IMR-90 (cell line): ENCODE measurements around the gene SLC6A4. TPM values are rescaled to one million over a fixed set of nuclear protein-coding genes. Genes with fewer than 3 reads are reported as not detected.

ENCODE experiments used
- ATAC-seq: fragments of 200-7000 bp; cut with Tn5 transposase; 2 replicates; pipeline ENCODE4 v1.9.1; 2020; ENCODE audit warnings: low read depth, mild to moderate bottlenecking, moderate library complexity
- BruUV-seq: library from RNA; stranded (reverse); fragments of 400-500 nt; replicated peaks from 2 replicates; lab custom pipeline; 2021; lab: Mats Ljungman, UMichigan
- CTCF ChIA-PET: fragments of 300-600 bp; formaldehyde crosslinking; extraction: SDS; loops from one replicate; lab custom pipeline; 2021; ENCODE audit warnings: antibody characterized with exemption; lab: Yijun Ruan, JAX
- POLR2A ChIA-PET: fragments of 300-600 bp; sonication (Branson Sonifier 250); formaldehyde crosslinking; loops from one replicate; lab custom pipeline; 2022; ENCODE audit warnings: antibody characterized with exemption; ENCODE audit not compliant: unreplicated experiment; lab: Charles Lee
- DNase-seq: peaks from one replicate; pipeline ENCODE4 v3.0.0; 2013
- H2AFZ ChIP-seq: replicated peaks from 2 replicates; pipeline ENCODE3; 2013; ENCODE audit warnings: low read length, mild to moderate bottlenecking; ENCODE audit not compliant: poor library complexity
- H2AK5ac ChIP-seq: 2 replicates; pipeline ENCODE4 v1.6.1; 2013; ENCODE audit warnings: low read depth, low read length, inconsistent platforms
- H2AK9ac ChIP-seq: replicated peaks from 2 replicates; pipeline ENCODE3; 2013; ENCODE audit warnings: mild to moderate bottlenecking, low read depth, low read length, moderate library complexity; ENCODE audit not compliant: poor library complexity
- H2BK120ac ChIP-seq: 2 replicates; pipeline ENCODE4 v1.6.1; 2013; ENCODE audit warnings: low read depth, low read length, inconsistent platforms
- H2BK15ac ChIP-seq: 3 replicates; pipeline ENCODE4 v1.6.1; 2013; ENCODE audit warnings: low read depth, low read length, inconsistent platforms
- H2BK20ac ChIP-seq: 2 replicates; pipeline ENCODE4 v1.6.1; 2013; ENCODE audit warnings: low read depth, mild to moderate bottlenecking, inconsistent platforms, low read length, moderate library complexity
- H2BK5ac ChIP-seq: 2 replicates; pipeline ENCODE4 v1.6.1; 2013; ENCODE audit warnings: mild to moderate bottlenecking, low read depth, low read length, inconsistent platforms; ENCODE audit not compliant: poor library complexity, severe bottlenecking
- H3K14ac ChIP-seq: replicated peaks from 2 replicates; pipeline ENCODE4 v1.6.1; 2013; ENCODE audit warnings: low read depth, low read length, inconsistent platforms
- H3K18ac ChIP-seq: 2 replicates; pipeline ENCODE4 v1.6.1; 2013; ENCODE audit warnings: low read depth, low read length, control low read depth
- H3K23ac ChIP-seq: 2 replicates; pipeline ENCODE4 v1.6.1; 2013; ENCODE audit warnings: low read depth, low read length, inconsistent platforms
- H3K27ac ChIP-seq: 2 replicates; pipeline ENCODE4 v1.5.1; 2013; ENCODE audit warnings: mild to moderate bottlenecking, control low read depth, low read length; ENCODE audit not compliant: insufficient read depth
- H3K27me3 ChIP-seq: 2 replicates; pipeline ENCODE4 v1.6.1; 2013; ENCODE audit warnings: low read length; ENCODE audit not compliant: control insufficient read depth, insufficient read depth
- H3K36me3 ChIP-seq: 2 replicates; pipeline ENCODE4 v1.6.1; 2013; ENCODE audit warnings: low read length, mixed read lengths; ENCODE audit not compliant: control insufficient read depth, insufficient read depth
- H3K4ac ChIP-seq: 2 replicates; pipeline ENCODE4 v1.6.1; 2013; ENCODE audit warnings: low read depth, low read length, inconsistent platforms
- H3K4me1 ChIP-seq: 2 replicates; pipeline ENCODE4 v1.6.1; 2013; ENCODE audit warnings: low read length, mixed read lengths; ENCODE audit not compliant: control insufficient read depth, insufficient read depth
- H3K4me2 ChIP-seq: 2 replicates; pipeline ENCODE4 v1.6.1; 2013; ENCODE audit warnings: low read depth, mild to moderate bottlenecking, control low read depth, low read length, moderate library complexity
- H3K4me3 ChIP-seq: 2 replicates; pipeline ENCODE4 v1.5.1; 2013; ENCODE audit warnings: low read depth, mild to moderate bottlenecking, control low read depth, low read length, moderate library complexity; ENCODE audit not compliant: insufficient read depth
- H3K56ac ChIP-seq: 2 replicates; pipeline ENCODE4 v1.6.1; 2013; ENCODE audit warnings: low read length, inconsistent platforms; ENCODE audit not compliant: insufficient read depth; ENCODE audit errors: extremely low read depth
- H3K79me1 ChIP-seq, 2 experiments: 2 replicates each; pipeline ENCODE4 v1.6.1; 2013; ENCODE audit warnings: low read length in 2 of 2, inconsistent platforms in 1 of 2, low read depth in 1 of 2
- H3K9ac ChIP-seq: 2 replicates; pipeline ENCODE4 v1.6.1; 2013; ENCODE audit warnings: low read depth, low read length, control low read depth
- H3K9me1 ChIP-seq: 2 replicates; pipeline ENCODE4 v1.6.1; 2013; ENCODE audit warnings: low read length, inconsistent platforms; ENCODE audit not compliant: insufficient read depth
- H3K9me3 ChIP-seq: 2 replicates; pipeline ENCODE4 v1.6.1; 2013; ENCODE audit warnings: low read length; ENCODE audit not compliant: control insufficient read depth, insufficient read depth
- H4K20me1 ChIP-seq: 2 replicates; pipeline ENCODE4 v1.6.1; 2013; ENCODE audit warnings: low read length, inconsistent platforms; ENCODE audit not compliant: insufficient read depth
- H4K5ac ChIP-seq: 2 replicates; pipeline ENCODE4 v1.6.1; 2013; ENCODE audit warnings: mild to moderate bottlenecking, low read depth, low read length, control low read depth
- H4K8ac ChIP-seq, 2 experiments: 2 replicates each; pipeline ENCODE4 v1.6.1; 2013; ENCODE audit warnings: low read depth in 2 of 2, low read length in 2 of 2, control low read depth in 1 of 2, inconsistent platforms in 1 of 2
- H4K91ac ChIP-seq: 2 replicates; pipeline ENCODE4 v1.6.1; 2013; ENCODE audit warnings: low read depth, low read length, inconsistent platforms; ENCODE audit not compliant: insufficient read depth
- BHLHE40 ChIP-seq: fragments of 150-350 bp; IDR thresholded peaks from 2 replicates; pipeline ENCODE4 v1.6.1; 2016; ENCODE audit warnings: mild to moderate bottlenecking, low read depth, low read length
- CEBPB ChIP-seq: IDR thresholded peaks from 2 replicates; pipeline ENCODE4 v1.6.1; 2012; ENCODE audit warnings: low read depth, low read length, improper control_type of control experiment
- CHD1 ChIP-seq: IDR thresholded peaks from 2 replicates; pipeline ENCODE4 v1.6.1; 2012; ENCODE audit warnings: low read depth, low read length, improper control_type of control experiment
- CTCF ChIP-seq: conservative IDR thresholded peaks from 2 replicates; pipeline ENCODE4 v1.5.1; 2012; ENCODE audit warnings: mild to moderate bottlenecking, low read depth, low read length, improper control_type of control experiment
- ELK1 ChIP-seq: fragments of 150-350 bp; IDR thresholded peaks from 2 replicates; pipeline ENCODE4 v1.6.1; 2016; ENCODE audit warnings: low read depth, mild to moderate bottlenecking, low read length, moderate library complexity, borderline replicate concordance
- FOS ChIP-seq: fragments of 150-350 bp; IDR thresholded peaks from 2 replicates; pipeline ENCODE4 v1.6.1; 2016; ENCODE audit warnings: low read depth, low read length
- MAFK ChIP-seq: IDR thresholded peaks from 2 replicates; pipeline ENCODE4 v1.6.1; 2012; ENCODE audit warnings: low read depth, low read length, improper control_type of control experiment
- MAZ ChIP-seq: IDR thresholded peaks from 2 replicates; pipeline ENCODE4 v1.6.1; 2012; ENCODE audit warnings: low read depth, mild to moderate bottlenecking, low read length, improper control_type of control experiment, moderate library complexity, borderline replicate concordance
- MXI1 ChIP-seq: IDR thresholded peaks from 2 replicates; pipeline ENCODE4 v1.6.1; 2012; ENCODE audit warnings: low read depth, mild to moderate bottlenecking, low read length, moderate library complexity, borderline replicate concordance
- NFE2L2 ChIP-seq: fragments of 150-350 bp; IDR thresholded peaks from 2 replicates; pipeline ENCODE4 v1.6.1; 2016; ENCODE audit warnings: low read depth, mild to moderate bottlenecking, low read length
- POLR2A ChIP-seq: IDR thresholded peaks from 2 replicates; pipeline ENCODE4 v1.6.1; 2012; ENCODE audit warnings: mild to moderate bottlenecking, low read depth, low read length
- RAD21 ChIP-seq: IDR thresholded peaks from 2 replicates; pipeline ENCODE4 v1.6.1; 2012; ENCODE audit warnings: low read length, improper control_type of control experiment
- RCOR1 ChIP-seq: IDR thresholded peaks from 2 replicates; pipeline ENCODE4 v1.6.1; 2012; ENCODE audit warnings: mild to moderate bottlenecking, low read length, improper control_type of control experiment; ENCODE audit not compliant: insufficient replicate concordance
- RFX5 ChIP-seq: IDR thresholded peaks from 2 replicates; pipeline ENCODE4 v1.8.0; 2012; ENCODE audit warnings: low read depth, mild to moderate bottlenecking, low read length, moderate library complexity
- SMC3 ChIP-seq: fragments of 150-350 bp; IDR thresholded peaks from 2 replicates; pipeline ENCODE4 v1.6.1; 2016; ENCODE audit warnings: low read depth, mild to moderate bottlenecking, antibody characterized with exemption, low read length, moderate library complexity
- WGBS, 2 experiments: methylation state at CpG; one replicate each; pipeline versions ENCODE4 v1.1.5 to v1.1.7; 2013; ENCODE audit warnings: missing lambda C conversion rate in 2 of 2; ENCODE audit not compliant: insufficient read length in 1 of 2; ENCODE audit errors: extremely low coverage in 2 of 2; 5-methylcytosine and 5-hydroxymethylcytosine counted together
- dilution Hi-C: fragments of 300-500 bp; cut with HindIII; formaldehyde crosslinking; loops from one replicate; pipeline ENCODE4 v1.14.3; 2018; ENCODE audit warnings: low sequenced_read_pairs; ENCODE audit not compliant: unreplicated experiment
- in situ Hi-C: fragments of 300-500 bp; cut with MboI; formaldehyde crosslinking; loops from 3 replicates; pipeline ENCODE4 v1.14.3; 2019; ENCODE audit warnings: low sequenced_read_pairs, inconsistent platforms, mixed read lengths
- intact Hi-C: fragments of 100-400 bp; cut with micrococcal nuclease; formaldehyde crosslinking; loops from 2 replicates; pipeline ENCODE4 v1.10.0; 2022
- polyA plus RNA-seq, 3 experiments: library from polyadenylated mRNA; depleted of rRNA; stranded (reverse); fragments of >200 nt; gene quantifications; 2 replicates each; pipeline ENCODE4 v1.2.3, GENCODE V29; 2012; ENCODE audit warnings: low replicate concordance in 1 of 3
- total RNA-seq: library from RNA; depleted of rRNA; stranded (reverse); fragments of >200 nt; gene quantifications from 2 replicates; pipeline ENCODE4 v1.2.3, GENCODE V29; 2012
- TF ChIP-seq, protein P1 (sequence below): fragments of 150-350 bp; IDR thresholded peaks from 2 replicates; pipeline ENCODE4 v1.6.1; 2017; ENCODE audit warnings: mild to moderate bottlenecking, antibody characterized with exemption, low read length, low read depth

Gene SLC6A4
- total and polyA plus RNA-seq, 2 of the 4 experiments (the other 2 are of a cell fraction), result under 0.01 TPM; not detected in 1

GRCh38 chr17:30220414-30220813, 15.1 kb downstream of the SLC6A4 start:
- H3K27ac ChIP-seq, result no peak overlapping the region
- no peak overlapping the region for H2BK15ac ChIP-seq
- TF ChIP-seq POLR2A (no peak), CHD1 (no peak), RAD21 (no peak), RFX5 (no peak), ELK1 (no peak), MAFK (no peak), RCOR1 (no peak), BHLHE40 (no peak), MAZ (no peak), MXI1 (no peak), CTCF (no peak), SMC3 (no peak), NFE2L2 (no peak), CEBPB (no peak), FOS (no peak)
- TF ChIP-seq, protein P1, sequence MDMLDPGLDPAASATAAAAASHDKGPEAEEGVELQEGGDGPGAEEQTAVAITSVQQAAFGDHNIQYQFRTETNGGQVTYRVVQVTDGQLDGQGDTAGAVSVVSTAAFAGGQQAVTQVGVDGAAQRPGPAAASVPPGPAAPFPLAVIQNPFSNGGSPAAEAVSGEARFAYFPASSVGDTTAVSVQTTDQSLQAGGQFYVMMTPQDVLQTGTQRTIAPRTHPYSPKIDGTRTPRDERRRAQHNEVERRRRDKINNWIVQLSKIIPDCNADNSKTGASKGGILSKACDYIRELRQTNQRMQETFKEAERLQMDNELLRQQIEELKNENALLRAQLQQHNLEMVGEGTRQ, result no peak
- no peaks in the 10 kb centered on the region for H4K20me1 ChIP-seq
- no peak overlapping the region for H4K8ac ChIP-seq
- intact Hi-C loops (no loop called here), dilution Hi-C loops (no loop called here), in situ Hi-C loops (no loop called here)
- no peak overlapping the region for H3K14ac ChIP-seq
- H3K36me3 ChIP-seq, result no peaks in the 10 kb centered on the region
- H2BK120ac ChIP-seq, result no peak overlapping the region
- no peak overlapping the region for H3K4ac ChIP-seq
- H3K18ac ChIP-seq, result no peak overlapping the region
- POLR2A ChIA-PET, result no interaction called here
- no TSS peak for BruUV-seq
- H3K79me1 ChIP-seq, result no peaks in the 10 kb centered on the region
- peaks cover 49% of the 10 kb centered on the region for H3K27me3 ChIP-seq
- no peaks in the 10 kb centered on the region for H3K4me1 ChIP-seq
- no peak overlapping the region for H3K4me2 ChIP-seq
- no peak overlapping the region for H3K56ac ChIP-seq
- H2BK20ac ChIP-seq, result no peak overlapping the region
- H4K91ac ChIP-seq, result no peak overlapping the region
- H4K5ac ChIP-seq, result no peak overlapping the region
- 0 out of 2 replicates have a peak, but pooled peaks cover 3% of the 10 kb centered on the region for H3K9me1 ChIP-seq
- CTCF ChIA-PET, result no interaction called here
- H3K4me3 ChIP-seq, result no peak overlapping the region
- ATAC-seq (no peak), DNase-seq (no peak)
- no peak overlapping the region for H2AK5ac ChIP-seq
- H2BK5ac ChIP-seq, result no peak overlapping the region
- H3K23ac ChIP-seq, result no peak overlapping the region
- 88% methylated on average over 1 of the region's 5 CpGs; no CpG with 5 or more reads in 1 of the 2 experiments for WGBS, 2 experiments
- H3K9ac ChIP-seq, result no peak overlapping the region
- H3K9me3 ChIP-seq, result no peaks in the 10 kb centered on the region
- H2AK9ac ChIP-seq, result no peak overlapping the region
- no peak overlapping the region for H2AFZ ChIP-seq
